ENCODE measurements around the gene PLXDC1.

GRCh38 chr17:39171933-39172332 is 20.5 kb upstream of the PLXDC1 start:
- TF ChIP-seq, protein P1, sequence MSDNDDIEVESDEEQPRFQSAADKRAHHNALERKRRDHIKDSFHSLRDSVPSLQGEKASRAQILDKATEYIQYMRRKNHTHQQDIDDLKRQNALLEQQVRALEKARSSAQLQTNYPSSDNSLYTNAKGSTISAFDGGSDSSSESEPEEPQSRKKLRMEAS (IDR thresholded peaks at IDR 0.05): no peak
- TF ChIP-seq CTCF (CRISPR knock-in tag; IDR thresholded peaks at IDR 0.05) (no peak), ATF7-NPFF (CRISPR knock-in tag; IDR thresholded peaks at IDR 0.05; ENCODE audit: low read depth) (no peak), NKX3-1 (CRISPR knock-in tag; IDR thresholded peaks at IDR 0.05) (no peak), THAP11 (CRISPR knock-in tag; IDR thresholded peaks at IDR 0.05) (no peak), DNMT1 (CRISPR knock-in tag; IDR thresholded peaks at IDR 0.05) (no peak), RFX5 (IDR thresholded peaks at IDR 0.05; ENCODE audit: low read depth, low read length) (no peak), ELF4 (CRISPR knock-in tag; IDR thresholded peaks at IDR 0.05; ENCODE audit: borderline replicate concordance) (no peak), TAF1 (CRISPR knock-in tag; IDR thresholded peaks at IDR 0.05) (no peak), TCF7L2 (IDR thresholded peaks at IDR 0.05; ENCODE audit: low read depth, low read length) (no peak)
